Non-pigmented ciliary epithelial cell (primary cell): ENCODE data around the gene RAB43.
"Not testable (repeated sequence)": the region's sequence is repeated elsewhere in the genome, so short reads cannot be mapped to it uniquely, and the experiment has no call there.

Source experiments
- DNase-seq: peaks from one replicate; pipeline ENCODE4 v3.0.0-alpha.2; 2010; ENCODE audit warnings: low read depth

RAB43 gene

GRCh38 chr3:129088312-129088711, 33.3 kb downstream of the RAB43 start:
- DNase-seq, result not testable (repeated sequence)

DNA sequence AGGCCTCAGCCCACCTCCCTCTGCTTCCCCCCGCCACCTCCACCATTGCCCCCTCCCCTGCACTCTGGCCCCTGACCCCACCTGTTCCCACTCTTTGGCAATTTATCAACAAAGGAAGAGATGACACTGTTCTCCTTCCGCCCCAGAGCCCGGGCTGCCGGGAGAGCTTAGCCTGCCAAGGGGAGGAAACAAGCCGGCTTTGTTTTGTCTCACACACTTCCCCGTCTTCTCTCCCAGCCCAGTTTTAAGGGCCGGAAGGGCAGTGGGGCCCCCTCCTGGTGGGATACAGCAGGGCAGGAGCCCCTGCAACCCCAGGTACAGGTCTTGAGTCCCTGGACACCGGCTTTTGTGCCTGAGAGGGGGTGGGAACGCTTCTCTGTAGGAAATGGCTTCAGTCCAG, 33.7 kb downstream of the RAB43 start:
- not testable (repeated sequence) for DNase-seq

- no peak for DNase-seq
Measured at GRCh38 chr3:129087138-129087702, 34.4 kb downstream of the RAB43 start.

DNA sequence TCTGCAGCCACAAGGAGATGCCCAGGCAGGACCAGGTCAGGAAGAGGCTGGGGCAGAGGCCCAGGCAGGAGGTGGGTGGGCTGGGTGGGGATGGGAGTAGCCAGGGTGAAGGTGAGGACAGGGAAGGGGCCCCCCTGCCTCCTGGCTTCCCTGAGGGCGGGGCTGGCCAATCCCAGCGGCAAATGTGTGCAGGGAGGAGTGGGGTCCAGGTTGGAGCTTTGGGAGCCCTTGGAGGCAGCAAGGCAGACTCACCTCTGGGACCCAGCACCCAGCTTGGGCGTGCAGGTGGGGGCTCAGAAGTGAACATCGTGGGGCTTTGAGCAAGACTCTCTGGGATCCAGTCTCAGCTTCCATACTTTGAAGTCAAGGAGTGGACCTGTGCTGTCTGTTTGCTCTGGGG, 35.8 kb downstream of the RAB43 start:
- DNase-seq, result no peak

DNA sequence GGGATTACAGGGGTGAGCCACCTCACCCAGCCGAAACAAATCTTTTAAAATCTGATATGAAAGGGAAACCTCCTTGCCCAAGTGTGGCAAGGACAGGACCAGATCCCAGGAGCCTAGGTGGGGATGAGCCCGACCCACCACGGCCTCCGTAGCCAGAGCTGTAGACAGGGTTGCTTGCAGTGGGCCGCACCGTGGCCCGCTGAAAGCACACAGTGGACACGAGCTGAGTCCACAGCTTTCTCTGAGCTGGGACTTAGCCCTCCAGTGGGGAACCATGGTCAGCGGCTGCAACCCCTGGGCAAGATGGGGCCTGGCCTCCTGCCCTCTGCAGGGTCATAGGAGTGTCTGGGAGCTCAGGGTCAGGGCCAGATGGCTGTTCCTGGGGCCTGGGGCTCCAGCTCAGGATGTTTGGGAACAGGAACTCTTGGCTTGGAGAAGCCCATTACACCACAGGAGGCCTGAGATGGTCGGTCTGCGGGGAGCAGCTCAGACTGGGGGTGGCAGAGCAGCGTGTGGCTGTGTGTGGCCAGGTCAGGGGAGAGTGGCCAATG, 36.4 kb downstream of the RAB43 start:
- DNase-seq, result no peak

DNA sequence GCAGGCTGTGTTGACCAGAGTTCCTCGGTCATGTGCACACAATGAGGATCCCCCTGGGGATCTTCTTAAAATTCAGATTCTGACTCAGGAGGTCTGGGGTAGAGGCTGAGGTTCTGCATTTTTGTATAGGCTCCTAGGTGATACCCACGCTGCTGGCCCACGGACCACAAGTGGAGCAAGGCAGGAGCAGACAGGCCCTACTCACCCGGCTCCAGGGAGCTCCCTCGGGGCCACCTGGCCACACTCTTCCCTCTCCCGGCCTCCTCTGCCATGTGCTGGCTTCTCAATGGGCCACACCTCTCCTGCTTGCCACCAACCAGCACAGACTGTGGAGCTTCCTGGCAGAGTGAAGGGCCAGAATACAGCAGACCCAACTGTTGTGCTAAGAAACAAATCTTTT, 37.1 kb downstream of the RAB43 start:
- no peak for DNase-seq

- no peak for DNase-seq
Measured at GRCh38 chr3:129082026-129082425, 39.6 kb downstream of the RAB43 start.

DNA sequence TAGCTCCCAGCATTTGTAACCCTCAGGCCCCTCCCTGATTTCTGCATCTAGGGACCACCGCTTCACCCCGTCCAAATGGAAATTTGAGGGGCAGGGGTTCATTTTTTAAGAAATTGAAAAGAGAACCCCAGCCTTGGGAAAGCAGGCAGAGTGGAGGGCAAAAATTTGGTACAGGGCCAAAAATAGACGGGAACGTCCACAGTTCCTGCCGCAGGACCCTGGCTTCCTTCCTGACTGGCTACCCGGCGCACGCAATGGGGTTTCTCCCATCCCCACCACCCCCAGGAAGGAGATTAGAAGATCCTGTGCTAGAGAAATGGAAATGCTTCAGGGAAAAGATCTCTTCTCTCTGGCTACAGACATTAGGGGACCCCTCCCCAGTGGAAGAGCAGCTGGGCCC, 40.1 kb downstream of the RAB43 start:
- no peak for DNase-seq

- DNase-seq, result no peak
Measured at GRCh38 chr3:129078510-129078909, 43.1 kb downstream of the RAB43 start.

- no peak for DNase-seq
Measured at GRCh38 chr3:129077222-129077621, 44.4 kb downstream of the RAB43 start.

DNA sequence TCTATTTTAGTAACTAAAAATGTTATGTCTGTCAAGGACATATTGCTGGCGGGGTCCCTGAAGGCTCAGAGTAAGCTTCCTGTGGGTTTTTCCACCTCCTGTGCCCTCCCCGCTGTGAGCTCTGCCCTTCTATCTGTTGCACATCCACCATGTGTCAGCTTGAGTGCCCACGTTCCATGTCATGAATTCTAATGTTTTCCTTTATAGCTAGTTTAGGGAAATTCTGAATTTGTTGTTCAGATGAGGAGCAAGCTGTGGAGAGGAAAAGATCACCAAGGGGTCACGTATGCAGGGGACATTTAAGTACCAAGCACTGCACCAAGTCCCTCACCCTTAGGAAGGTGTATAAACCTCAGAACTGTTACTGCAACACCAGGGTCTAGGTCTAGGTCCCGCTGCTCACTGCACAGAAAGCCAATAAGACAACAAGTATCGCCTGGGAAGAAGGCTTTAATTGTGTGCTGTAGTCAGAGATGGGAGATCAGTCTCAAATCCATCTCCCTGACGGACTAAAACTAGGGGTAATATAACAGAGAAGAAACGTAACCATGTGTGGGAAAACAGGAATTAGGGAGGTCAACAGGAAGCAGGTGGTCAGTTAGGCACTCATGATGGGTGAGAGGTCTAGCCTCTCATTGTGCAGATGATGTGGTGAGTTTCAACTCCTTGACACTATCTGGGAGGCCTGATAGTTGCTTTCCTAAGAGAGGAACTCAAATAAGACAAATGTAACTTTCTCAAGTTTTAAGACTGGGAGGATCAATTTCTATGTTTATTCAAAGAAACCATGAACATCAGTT, 51.3 kb downstream of the RAB43 start:
- no peak for DNase-seq

DNA sequence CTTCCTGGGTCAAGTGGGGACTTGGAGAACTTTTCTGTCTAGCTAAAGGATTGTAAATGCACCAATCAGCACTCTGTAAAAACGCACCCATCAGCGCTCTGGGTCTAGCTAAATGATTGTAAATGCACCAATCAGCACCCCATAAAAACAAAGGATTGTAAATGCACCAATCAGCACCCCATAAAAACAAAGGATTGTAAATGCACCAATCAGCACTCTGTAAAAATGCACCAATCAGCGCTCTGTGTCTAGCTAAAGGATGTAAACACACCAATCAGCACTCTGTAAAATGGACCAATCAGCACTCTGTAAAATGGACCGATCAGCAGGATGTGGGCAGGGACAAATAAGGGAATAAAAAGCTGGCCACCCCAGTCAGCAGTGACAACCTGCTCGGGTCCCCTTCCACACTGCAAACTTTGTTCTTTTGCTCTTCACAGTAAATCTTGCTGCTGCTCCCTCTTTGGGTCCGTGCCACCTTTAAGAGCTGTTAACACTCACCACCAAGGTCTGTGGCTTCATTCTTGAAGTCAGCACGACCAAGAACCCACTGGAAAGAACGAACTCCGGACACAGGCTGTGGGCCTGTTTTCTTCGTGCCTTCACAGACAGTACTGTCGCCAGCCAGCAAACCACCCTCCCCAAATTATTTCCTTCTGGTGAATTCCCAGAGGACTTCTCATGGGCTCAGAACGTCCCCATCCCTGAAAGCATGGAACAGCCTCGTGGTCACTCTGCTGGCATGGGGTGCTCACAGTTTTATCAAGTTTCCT, 52.1 kb downstream of the RAB43 start:
- not testable (repeated sequence) for DNase-seq

GRCh38 chr3:129068291-129068886, 53.2 kb downstream of the RAB43 start:
- DNase-seq, result no peak

GRCh38 chr3:129067719-129068118, 53.9 kb downstream of the RAB43 start:
- not testable (repeated sequence) for DNase-seq

- no peak for DNase-seq
Measured at GRCh38 chr3:129065720-129066073, 55.9 kb downstream of the RAB43 start.

DNA sequence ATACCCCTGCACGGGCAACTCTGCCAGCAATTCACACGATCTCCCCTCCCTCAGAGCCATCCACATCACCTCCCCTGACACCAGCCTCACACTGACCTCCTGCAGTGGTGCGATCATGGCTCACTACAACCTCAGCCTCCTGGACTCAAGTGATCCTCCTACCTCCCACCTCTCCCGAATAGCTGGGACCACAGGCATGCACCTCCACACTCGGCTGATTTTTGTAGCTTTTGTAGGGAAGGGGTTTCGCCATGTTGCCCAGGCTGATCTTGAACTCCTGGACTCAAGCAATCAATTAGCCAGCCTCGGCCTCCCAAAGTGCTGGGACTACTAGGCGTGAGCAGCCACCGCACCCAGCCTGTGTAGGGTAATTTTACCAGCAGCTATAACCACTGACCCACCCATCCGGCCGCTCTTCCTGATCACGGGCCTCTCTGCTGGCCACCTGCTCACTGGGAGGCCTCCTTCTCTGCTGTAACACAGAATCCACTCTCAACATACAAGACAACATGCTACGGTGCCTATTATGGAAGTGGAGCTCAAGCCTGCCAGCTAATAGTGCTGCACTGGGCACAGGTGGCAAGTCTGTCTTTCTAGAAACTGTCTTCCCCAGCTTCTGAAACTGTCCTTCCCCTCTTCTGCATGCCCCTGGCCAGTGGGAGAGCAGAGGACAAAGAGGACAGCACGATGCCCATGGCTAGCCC, 56.4 kb downstream of the RAB43 start:
- no peak for DNase-seq

DNA sequence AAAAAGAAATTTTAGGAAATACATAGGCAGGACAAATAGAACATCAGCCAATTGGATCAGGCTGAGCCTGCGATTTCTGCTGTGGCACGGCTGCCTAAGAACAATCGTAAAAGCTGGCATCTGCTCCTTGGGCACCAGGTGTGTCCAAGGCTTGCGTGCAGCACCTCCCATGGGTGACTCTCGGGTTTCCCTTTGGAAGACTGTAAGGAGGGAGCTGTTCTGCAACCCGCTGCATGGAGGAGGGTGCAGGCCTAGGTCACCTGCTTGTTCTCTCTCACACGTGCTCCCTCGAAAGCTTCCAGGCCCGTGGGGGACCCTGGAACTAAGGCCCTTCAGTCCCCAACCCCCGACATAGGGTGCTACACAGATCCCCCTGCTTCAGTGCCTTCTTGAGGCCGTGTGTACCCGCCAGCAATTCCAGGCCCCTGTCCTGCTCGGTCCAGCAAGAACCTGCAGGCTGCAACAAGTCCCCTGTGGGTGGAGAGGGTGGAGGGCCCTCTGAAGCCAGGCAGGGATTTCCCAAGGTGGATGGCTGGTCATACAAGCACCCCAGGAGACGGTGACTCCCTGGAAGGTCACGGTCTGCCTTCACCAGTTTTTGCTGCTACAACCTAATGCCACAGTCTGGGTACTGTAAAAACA, 57.6 kb downstream of the RAB43 start:
- DNase-seq, result no peak

DNA sequence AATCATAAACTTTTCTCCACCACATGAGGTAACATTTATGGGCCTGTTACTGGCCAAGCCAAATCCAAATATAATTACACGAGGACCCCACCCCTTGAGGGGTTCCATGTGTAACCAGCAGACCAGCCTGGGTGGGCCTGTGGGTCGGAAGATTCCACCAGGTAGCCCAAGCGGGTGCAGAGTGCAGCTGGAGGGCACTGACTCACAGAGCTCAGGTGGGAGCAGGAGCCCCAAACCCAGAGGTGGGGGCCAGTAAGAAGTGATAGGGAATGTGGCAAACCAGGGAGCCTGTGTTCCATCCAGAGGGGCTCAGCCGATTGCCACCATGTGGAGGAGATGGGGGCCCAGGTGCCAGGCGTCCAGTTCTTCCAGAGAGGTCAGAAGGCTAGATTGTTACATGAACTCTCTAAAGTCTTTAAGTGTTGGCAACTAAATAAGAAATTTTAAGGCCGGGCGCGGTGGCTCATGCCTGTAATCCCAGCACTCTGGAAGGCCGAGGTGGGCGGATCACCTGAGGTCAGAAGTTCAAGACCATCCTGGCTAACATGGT, 58.4 kb downstream of the RAB43 start:
- DNase-seq, result no peak

- DNase-seq, result no peak
Measured at GRCh38 chr3:129061888-129062834, 59.4 kb downstream of the RAB43 start.
